Measurements from ENCODE around the gene CLCA1. TPM values are rescaled to one million over a fixed set of nuclear protein-coding genes. Genes with fewer than 3 reads are reported as not detected.

CLCA1 gene
- total and polyA plus RNA-seq, 2 experiments from 2014 or later, result not detected

- TF ChIP-seq CTCF (conservative IDR thresholded peaks at IDR 0.05; ENCODE audit: low read depth in 2 of 2) (no peak), CREB1 (CRISPR knock-in tag; IDR thresholded peaks at IDR 0.05; ENCODE audit: low read depth) (no peak), POLR2AphosphoS5 (IDR thresholded peaks at IDR 0.05; ENCODE audit: low read depth) (no peak), ETS1 (IDR thresholded peaks at IDR 0.05) (no peak)
Observed at GRCh38 chr1:86445919-86446318, 22.8 kb upstream of the CLCA1 start (continued).

- DNase-seq (ENCODE audit: low spot score) (no peak), ATAC-seq (no peak)
- Histone ChIP-seq H2AFZ (no peak overlapping the region), H4K20me1 (replicated peaks; ENCODE audit: insufficient read depth) (no peaks in the 10 kb centered on the region), H3K4me3 (no peak overlapping the region), H3K4me1 (ENCODE audit: insufficient read depth) (peaks cover 5% of the 10 kb centered on the region; the same call in 1 of the 2 replicates), H3K4me2 (no peak overlapping the region), H3K36me3 (ENCODE audit: insufficient read depth) (no peaks in the 10 kb centered on the region), H3F3A (replicated peaks; ENCODE audit: low read depth) (no peaks in the 10 kb centered on the region), H3K27me3 (ENCODE audit: insufficient read depth) (no peaks in the 10 kb centered on the region), H3K79me2 (replicated peaks; ENCODE audit: insufficient read depth) (no peaks in the 10 kb centered on the region), H3K9me2 (ENCODE audit: insufficient read depth) (no peaks in the 10 kb centered on the region), H3K27ac (ENCODE audit: low read depth) (no peak overlapping the region)
- Mint-ChIP-seq H3K36me3 (ENCODE audit: low read depth) (no peaks in the 10 kb centered on the region), H3K4me3 (no peak overlapping the region), H3K4me1 (peaks cover 6% of the 10 kb centered on the region; the same call in 2 of the 3 replicates), H3K27ac (no peak overlapping the region), H3K27me3 (ENCODE audit: insufficient read depth, low read depth, poor library complexity) (peaks cover 2% of the 10 kb centered on the region), H3K9me3 (no peaks in the 10 kb centered on the region)
- TF ChIP-seq REST (IDR thresholded peaks at IDR 0.05; ENCODE audit: unreplicated experiment) (no peak), ZNF331 (CRISPR knock-in tag; IDR thresholded peaks at IDR 0.05; ENCODE audit: low read depth) (no peak), NANOG (IDR thresholded peaks at IDR 0.05; ENCODE audit: borderline replicate concordance) (no peak), JUNB (IDR thresholded peaks at IDR 0.05; ENCODE audit: unreplicated experiment) (no peak), CREB1 (CRISPR knock-in tag; IDR thresholded peaks at IDR 0.05; ENCODE audit: low read depth) (no peak), ETS1 (IDR thresholded peaks at IDR 0.05) (no peak), POLR2AphosphoS5 (IDR thresholded peaks at IDR 0.05; ENCODE audit: low read depth) (no peak), ZNF462 (CRISPR knock-in tag; IDR thresholded peaks at IDR 0.05) (no peak), ZNF114 (CRISPR knock-in tag; IDR thresholded peaks at IDR 0.05) (no peak)
Observed at GRCh38 chr1:86447198-86447790, 21.4 kb upstream of the CLCA1 start.
